OCI-LY7 (cell line): Measurements from ENCODE around the gene PALD1.

ENCODE experiments used
- EZH2phosphoT487 ChIP-seq: fragments of 200-600 bp; sonication (generic); IDR thresholded peaks from 2 replicates; pipeline ENCODE4 v1.6.1; 2018; ENCODE audit warnings: low read depth, borderline replicate concordance, mild to moderate bottlenecking, mixed run types, antibody characterized with exemption, low read length, moderate library complexity, mixed read lengths
- TF ChIP-seq, protein P1 (sequence below): fragments of 200-600 bp; sonication (generic); conservative IDR thresholded peaks from 2 replicates; pipeline ENCODE4 v1.5.1; 2014; ENCODE audit warnings: mild to moderate bottlenecking, antibody characterized with exemption, low read length, moderate library complexity, mixed read lengths

- TF ChIP-seq, protein P1, sequence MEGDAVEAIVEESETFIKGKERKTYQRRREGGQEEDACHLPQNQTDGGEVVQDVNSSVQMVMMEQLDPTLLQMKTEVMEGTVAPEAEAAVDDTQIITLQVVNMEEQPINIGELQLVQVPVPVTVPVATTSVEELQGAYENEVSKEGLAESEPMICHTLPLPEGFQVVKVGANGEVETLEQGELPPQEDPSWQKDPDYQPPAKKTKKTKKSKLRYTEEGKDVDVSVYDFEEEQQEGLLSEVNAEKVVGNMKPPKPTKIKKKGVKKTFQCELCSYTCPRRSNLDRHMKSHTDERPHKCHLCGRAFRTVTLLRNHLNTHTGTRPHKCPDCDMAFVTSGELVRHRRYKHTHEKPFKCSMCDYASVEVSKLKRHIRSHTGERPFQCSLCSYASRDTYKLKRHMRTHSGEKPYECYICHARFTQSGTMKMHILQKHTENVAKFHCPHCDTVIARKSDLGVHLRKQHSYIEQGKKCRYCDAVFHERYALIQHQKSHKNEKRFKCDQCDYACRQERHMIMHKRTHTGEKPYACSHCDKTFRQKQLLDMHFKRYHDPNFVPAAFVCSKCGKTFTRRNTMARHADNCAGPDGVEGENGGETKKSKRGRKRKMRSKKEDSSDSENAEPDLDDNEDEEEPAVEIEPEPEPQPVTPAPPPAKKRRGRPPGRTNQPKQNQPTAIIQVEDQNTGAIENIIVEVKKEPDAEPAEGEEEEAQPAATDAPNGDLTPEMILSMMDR, result no peak
- TF ChIP-seq EZH2phosphoT487, result no peak
Measured at GRCh38 chr10:70441161-70441894, 37.2 kb upstream of the PALD1 start, which contains the start of gene NODAL.
